Astrocyte (in vitro differentiated cells and primary cell): ENCODE measurements around the gene ALK.

Experiments
- CTCF ChIP-seq: IDR thresholded peaks from 2 replicates; pipeline ENCODE4 v1.5.1; 2011; ENCODE audit warnings: low read depth, mild to moderate bottlenecking, inconsistent platforms, low read length, moderate library complexity; ENCODE audit not compliant: insufficient read depth
- EZH2 ChIP-seq: IDR thresholded peaks from 2 replicates; pipeline ENCODE4 v1.6.1; 2012; ENCODE audit warnings: mild to moderate bottlenecking, low read length, inconsistent platforms; ENCODE audit not compliant: insufficient read depth

DNA sequence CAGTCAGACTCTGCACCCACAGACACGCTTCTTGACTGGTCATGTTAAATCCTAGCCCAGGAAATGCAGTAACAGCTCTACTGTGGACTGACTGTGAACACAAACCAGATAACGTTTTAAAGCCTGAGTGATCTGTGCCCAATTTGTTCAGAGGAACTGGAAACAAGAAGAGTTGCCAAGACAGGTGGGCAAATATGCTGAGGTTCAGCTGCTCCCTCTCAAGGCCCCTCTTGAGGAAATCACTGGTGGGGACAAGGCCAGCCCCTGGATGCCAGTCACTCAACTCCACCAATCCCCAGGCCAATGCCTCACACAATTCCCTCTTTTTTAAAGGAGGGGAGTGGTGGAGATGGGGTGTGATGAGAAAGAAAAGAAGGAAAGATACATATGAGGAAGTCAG is 261.2 kb downstream of the ALK start:
- no peak for TF ChIP-seq CTCF
- TF ChIP-seq EZH2 = no peak
